NCI-H2227 treated with DMSO at 0.1 percent for 48 hours (cell line): ENCODE measurements around the gene PRSS27.
A peak's percentile ranks its signal among the peaks of the same experiment; 100 is the strongest.
"Not testable (repeated sequence)": the region's sequence is repeated elsewhere in the genome, so short reads cannot be mapped to it uniquely, and the experiment has no call there.

Source experiments
- DNase-seq: peaks from one replicate; lab custom pipeline; 2025; lab: John Stamatoyannopoulos, UW

The PRSS27 gene

DNA sequence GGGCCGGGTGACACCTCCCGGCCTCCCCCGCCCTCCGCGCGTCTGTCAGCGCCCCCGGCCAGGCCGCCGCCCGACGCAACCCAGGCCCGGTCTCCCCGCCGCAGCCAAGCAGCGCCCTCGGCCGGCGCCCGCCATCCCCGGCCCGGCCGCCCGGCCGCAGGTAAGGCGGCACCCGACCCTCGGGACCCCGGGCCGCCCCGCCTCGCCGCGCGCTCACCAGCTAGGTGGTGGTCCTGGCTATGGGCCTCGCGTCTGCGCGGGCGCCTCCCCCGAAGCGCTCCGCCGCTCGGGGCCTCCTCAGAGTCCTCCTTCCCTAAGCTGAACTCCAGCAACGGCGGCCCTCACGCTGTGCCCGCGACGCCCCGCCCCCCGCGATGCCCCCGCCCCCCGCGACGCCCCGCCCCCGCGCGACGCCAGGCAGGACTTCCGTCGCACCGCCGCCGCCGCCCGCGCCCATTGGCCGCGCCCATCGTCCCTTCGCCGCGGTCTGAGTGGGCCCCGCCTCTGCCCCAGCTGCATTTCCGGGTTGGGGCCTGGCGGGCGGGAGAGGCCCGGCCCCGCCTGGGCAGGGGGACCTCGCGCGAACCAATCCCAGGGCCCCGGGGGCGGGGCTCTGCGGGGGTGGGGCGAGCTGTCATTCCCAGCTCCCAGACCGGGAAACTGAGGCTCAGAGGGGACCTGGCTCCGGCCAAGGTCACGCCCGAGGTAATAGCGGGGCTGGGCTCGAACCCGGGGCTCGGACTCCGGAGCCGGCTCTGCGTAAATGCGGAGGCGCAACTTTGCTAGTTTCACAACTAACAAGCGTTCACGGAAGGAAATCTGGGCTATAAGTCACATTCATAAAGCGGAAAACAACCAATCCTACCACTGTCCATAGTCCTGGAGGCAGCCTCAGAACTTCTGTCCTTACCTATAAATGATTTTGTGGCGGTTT, 46.7 kb downstream of the PRSS27 start:
- peak; percentile 98 for DNase-seq

DNA sequence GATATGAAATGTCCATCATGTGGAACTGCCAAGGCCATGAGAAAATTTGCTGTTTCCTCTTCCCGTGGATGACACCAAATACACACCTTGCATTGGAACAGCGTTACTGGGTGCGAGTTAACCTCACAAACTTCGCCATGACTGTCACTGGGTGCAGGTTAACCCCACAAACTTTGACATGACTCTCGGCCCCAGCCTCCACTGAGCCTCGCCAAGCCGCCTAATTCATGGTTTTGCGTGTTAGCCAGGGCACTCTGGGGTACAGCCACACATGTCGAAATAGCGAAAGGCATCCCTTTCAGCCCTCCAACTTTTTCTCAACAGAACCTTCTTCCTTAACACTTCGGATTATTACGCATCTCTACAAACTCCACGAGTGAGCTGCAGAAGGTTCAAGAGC, 48.3 kb downstream of the PRSS27 start:
- no peak for DNase-seq

DNA sequence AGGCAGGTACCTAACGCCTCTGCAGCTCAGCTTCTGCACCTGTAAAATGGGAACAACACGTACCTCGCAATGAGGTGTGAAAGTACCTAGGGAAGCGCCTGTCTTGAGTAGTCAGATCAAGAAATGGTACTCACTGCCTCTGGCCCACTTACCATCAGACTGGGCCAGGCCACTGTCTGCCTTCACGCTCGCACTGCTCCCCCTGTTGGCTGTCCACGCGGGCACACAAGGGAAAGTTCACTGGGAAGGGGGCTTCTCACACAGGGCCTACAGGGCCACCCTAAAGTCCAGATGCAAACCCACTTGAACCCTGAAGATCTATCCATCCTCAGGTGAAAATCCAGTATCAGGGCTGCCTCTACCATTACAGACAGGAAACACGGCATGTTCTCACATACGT, 48.8 kb downstream of the PRSS27 start:
- DNase-seq = not testable (repeated sequence)

DNA sequence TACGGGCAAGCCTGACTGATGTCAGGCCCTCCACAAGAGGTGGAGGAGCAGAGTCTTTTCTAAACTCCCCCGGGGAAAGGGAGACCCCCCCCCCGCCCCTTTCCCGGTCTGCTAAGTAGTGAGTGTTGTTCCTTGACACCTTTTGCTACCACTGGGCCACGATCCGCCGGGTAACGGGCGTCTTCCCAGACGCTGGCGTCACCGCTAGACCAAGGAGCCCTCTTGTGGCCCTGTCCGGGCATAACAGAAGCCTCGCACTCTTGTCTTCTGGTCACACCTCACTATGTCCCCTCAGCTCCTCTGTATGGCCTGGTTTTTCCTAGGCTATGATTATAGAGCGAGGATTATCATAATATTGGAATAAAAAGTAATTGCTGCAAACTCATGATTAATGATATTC, 50.0 kb downstream of the PRSS27 start:
- DNase-seq = peak; percentile 35

DNA sequence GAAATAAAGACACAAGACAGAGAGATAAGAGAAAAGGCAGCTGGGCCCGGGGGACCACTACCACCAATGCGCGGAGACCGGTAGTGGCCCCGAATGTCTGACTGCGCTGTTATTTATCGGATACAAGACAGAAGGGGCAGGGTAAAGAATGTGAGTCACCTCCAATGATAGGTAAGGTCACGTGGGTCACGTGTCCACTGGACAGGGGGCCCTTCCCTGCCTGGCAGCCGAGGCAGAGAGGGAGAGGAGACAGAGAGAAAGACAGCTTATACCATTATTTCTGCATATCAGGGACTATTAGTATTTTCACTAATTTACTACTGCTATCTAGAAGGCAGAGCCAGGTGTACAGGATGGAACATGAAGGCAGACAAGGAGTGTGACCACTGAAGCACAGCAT, 50.4 kb downstream of the PRSS27 start:
- not testable (repeated sequence) for DNase-seq

DNA sequence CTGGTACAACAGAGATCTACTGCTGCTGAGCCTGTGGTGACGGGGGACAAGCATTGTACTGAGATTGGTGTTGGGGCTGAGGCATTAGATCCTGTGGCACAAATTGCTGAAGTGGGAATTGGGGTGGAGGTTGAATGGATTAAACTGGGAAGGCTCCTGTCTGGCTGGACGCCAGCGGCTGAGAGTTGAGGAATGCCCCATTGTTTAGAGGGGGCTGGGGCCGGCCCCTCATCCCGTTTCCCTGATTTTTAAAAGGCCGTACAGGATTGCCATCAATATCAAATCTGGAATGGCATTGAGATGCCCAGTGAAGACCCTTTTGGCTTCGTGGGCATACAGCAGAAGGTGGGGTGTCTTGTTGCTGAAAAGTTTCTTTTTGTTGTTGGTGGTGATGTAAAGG, 53.4 kb downstream of the PRSS27 start:
- not testable (repeated sequence) for DNase-seq

DNA sequence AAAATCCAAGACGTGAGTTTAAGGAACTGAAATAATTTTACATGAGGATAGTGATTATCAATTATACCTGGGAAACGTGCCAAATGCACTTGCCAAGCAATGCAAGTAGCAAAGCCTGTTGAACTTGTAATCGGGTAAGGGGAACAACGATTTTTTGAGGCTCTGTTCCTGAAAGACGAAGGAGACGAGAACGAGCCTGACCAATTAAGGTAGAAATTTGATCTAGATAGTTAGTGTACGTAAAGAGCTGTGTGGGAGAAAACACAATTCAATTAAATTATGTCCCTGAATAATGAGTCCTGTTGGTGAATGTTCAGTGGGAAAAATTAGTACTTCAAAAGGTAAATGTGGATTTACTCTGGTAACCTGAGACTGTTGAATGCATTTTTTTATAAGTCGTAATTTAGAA, 55.4 kb downstream of the PRSS27 start:
- DNase-seq = peak; percentile 67

DNA sequence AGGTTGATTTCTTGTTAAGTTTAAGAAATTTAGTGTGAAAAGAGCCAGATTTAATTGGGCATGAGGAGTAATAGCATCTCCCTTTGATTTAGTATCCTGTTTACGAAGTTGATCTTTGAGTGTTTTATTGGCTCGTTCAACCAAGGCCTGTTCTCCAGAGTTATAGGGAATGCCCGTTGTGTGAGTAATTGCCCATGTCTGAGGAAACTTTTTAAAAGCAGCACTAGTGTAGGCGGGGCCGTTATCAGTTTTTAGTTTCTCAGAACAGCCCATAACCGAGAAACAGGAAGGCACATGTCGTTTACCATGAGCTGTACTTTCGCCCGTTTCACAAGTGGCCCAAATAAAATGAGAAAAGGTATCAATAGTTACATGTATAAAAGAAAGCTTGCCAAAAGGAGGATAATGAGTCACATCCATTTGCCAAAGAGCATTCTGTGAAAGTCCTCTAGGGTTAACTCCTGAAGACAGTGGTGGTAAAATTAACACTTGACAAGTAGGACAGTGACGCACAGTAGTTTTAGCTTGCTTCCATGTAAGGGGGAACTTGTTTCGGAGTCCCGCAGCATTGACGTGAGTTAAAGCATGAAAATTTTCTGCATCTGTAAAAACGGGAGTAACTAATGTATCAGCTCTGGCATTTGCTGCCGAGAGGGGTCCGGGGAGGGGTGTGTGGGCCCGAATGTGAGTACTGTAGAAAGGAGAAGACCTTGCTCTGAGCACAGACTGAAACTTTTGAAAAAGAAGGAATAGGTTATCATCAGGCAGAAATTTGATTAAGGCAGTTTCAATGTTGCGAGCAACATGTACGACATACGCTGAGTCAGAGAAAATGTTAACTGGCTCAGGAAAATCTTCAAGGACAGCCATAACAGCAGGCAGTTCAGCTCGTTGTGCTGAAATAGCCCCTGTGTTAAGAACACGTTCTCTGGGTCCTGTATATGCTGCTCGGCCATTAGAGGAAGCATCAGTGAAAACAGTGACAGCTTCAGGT, 56.2 kb downstream of the PRSS27 start:
- DNase-seq = no peak
